GM21529 (cell line): ENCODE measurements around the gene ADGRA1.

Experiments
- ATAC-seq: cut with Tn5 transposase; IDR thresholded peaks from one replicate; pipeline ENCODE4 v1.9.1; 2021; ENCODE audit not compliant: unreplicated experiment

Gene ADGRA1

DNA sequence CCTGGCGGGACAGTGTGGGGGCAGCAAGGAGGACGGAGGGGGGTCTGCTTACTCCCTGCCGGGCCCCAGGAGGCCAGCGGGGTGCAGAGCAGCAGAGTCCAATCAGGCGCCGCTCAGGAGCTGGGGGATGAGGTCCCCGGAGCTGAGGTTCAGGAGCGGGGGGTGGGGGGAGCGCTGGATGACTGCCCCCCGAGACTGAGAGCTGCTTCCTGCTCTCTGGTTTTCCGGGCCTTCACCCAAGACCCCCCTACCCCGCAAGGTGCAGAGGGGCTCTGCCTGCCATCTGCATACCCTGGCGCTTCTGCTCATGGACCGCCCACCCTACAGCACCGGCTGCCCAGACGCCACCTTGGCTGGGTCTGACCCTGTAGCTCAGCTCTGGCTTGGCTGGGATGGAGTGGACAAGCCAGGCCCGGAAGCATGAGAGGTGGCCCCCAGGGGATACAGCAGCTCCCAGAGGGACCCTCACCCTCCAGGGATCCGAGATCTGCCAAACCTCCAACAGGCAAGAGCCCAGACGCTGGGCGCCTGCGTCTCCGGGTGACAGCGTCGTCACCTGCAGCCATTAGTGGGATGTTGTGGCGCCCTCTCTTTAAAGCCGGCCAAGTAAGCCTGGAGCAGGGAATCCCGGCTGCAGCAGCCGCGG, 73.2 kb downstream of the ADGRA1 start:
- no peak for ATAC-seq

- no peak for ATAC-seq
Measured at GRCh38 chr10:133161486-133162109, 73.9 kb downstream of the ADGRA1 start.

DNA sequence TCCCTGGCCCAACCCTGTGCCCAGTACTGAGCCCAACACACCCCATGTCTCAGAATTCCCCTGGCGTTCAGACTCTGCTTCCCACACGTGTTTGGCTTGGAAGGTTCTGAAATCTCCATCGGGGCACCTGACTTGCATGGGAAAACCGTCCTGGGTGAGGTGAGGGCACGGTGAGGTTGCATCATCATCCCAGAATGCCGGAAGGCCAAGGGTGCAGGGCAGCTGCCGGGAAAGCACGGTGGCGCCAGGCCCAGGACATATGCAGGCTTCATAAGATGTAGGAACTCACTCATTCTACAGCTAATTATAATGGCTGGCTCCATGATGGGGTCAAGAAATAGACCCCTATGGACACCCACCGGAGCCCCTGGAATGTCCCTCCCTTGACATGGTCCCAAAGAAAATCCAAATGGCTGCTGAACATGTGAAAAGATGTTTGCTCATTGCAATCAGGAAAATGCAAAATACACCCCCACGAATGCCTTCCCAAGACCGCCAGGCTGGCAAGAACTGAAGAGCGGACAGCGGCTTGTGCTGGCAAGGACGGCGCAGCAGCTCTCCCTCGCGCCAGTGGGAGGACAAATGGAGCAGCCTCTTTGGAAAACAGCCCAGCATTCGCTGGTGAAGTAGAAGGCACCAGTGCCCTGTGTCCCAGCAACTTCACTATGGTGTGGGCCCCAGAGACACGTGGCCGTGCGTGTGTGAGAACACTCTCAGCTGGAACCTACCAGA, 74.6 kb downstream of the ADGRA1 start:
- no peak for ATAC-seq

GRCh38 chr10:133162910-133163856, 75.5 kb downstream of the ADGRA1 start:
- ATAC-seq: no peak

- ATAC-seq: no peak
Measured at GRCh38 chr10:133163889-133164815, 76.4 kb downstream of the ADGRA1 start.

GRCh38 chr10:133164816-133165555, 77.3 kb downstream of the ADGRA1 start:
- no peak for ATAC-seq

GRCh38 chr10:133165556-133166503, 78.1 kb downstream of the ADGRA1 start:
- ATAC-seq: no peak

DNA sequence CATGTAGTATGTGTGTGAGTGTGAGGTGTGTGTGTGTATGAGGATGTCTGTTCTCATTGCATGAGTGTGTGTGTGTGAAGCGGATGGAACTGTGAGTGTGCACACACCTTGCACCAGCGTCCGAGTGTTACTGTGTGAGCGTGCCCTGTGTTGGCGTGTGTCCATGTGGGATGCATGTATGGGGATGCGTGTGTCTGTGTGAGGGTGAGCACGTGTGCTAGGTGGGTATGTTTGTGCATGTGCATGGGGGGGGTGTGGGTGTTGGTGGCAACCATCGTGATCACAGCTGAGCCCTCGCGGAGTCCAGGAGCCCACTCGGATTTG, 78.7 kb downstream of the ADGRA1 start:
- ATAC-seq: no peak

- no peak for ATAC-seq
Measured at GRCh38 chr10:133166828-133167692, 79.3 kb downstream of the ADGRA1 start.

GRCh38 chr10:133167693-133168616, 80.2 kb downstream of the ADGRA1 start:
- ATAC-seq: no peak

DNA sequence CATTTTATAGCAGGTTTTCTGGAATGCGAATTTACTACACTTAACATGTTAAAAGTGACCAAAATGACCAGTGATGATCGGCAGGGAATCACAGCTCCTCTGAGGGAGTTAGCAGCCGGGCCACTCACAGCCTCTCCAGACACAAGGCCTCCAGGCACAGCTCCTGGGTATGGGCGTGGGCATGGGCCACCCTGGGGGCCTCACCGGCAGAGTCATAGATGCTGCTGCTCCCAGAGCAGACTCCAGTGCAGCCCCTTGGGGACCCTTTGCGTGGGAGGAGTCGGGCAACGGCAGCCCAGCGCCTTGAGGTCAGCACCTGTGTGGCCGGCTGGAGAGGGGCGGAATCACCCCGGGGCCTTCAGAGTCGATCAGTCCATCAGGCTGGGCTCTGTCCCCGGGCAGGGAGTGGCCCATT, 80.9 kb downstream of the ADGRA1 start:
- ATAC-seq: no peak

DNA sequence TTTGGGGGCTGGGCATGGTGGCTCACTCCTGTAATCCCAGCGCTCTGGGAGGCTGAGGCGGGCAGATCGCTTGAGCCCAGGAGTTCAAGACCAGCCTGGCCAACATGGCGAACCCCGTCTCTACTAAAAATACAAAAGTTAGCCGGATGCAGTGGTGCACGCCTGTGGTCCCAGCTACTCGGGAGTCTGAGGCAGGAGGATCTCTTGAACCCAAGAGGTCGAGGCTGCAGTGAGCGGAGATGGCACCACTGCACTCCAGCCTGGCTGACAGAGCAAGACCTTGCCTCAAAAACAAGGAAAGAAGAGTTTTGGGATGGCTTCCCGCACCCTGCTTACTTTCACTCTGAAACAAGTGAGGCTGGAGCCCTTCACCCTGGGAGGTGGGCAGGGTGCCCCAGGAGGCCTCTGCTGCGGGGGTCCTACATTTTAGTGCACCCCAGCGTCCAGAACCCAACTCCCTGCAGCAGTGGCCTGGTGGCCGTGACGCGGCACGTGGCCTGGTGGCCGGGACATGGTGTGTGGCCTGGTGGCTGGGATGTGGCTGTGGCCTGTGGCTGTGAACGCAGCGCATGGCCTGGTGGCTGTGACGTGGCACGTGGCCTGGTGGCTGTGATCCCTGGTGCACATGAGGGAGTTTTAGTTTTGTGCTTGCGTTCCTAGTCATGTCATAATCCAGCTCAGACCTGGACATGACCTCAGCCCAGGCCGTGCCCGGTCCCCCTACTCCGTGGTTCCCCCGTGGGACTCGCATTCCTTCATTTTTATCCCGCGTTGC, 81.6 kb downstream of the ADGRA1 start:
- no peak for ATAC-seq

DNA sequence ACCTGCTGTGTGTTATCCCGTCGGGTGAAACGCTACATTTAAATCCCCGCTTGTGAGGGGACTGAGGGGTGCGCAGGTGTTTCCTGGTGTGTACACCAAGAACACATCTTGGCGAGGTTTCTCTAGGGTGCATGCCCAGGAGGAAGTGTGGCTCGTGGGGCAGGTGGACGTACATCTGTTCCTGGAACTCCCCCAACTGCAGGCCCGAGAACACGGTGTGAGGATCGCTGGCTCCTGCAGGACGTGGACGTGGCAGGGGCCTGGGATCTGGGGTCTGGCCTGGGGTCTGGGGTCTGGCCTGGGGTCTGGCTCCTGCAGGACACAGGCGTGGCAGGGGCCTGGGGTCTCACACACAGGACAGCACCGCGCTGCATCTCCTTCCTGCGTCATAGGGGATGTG, 82.4 kb downstream of the ADGRA1 start:
- no peak for ATAC-seq

- no peak for ATAC-seq
Measured at GRCh38 chr10:133173860-133174640, 86.3 kb downstream of the ADGRA1 start.
